GM23338 (cell line): ENCODE results near the gene PCOLCE2.

Experiments used
- CREB1 ChIP-seq: fragments of 250-450 bp; sonication (Bioruptor Pico); IDR thresholded peaks from 2 replicates; pipeline ENCODE4 v1.5.0; 2020; ENCODE audit warnings: low read depth, mild to moderate bottlenecking, moderate library complexity
- CTCF ChIP-seq, 2 experiments: fragments of 200-600 bp in 1 of 2; sonication (generic) in 1 of 2; conservative IDR thresholded peaks; 2 replicates each; pipeline versions ENCODE4 v1.5.1 to v1.6.1; 2016 to 2017; ENCODE audit warnings: antibody characterized with exemption in 2 of 2, low read depth in 2 of 2, mild to moderate bottlenecking in 2 of 2, moderate library complexity in 1 of 2
- ETS1 ChIP-seq: IDR thresholded peaks from 2 replicates; pipeline ENCODE4 v1.6.1; 2016; ENCODE audit warnings: antibody characterized with exemption
- EZH2 ChIP-seq: fragments of 200-600 bp; sonication (generic); IDR thresholded peaks from one replicate; pipeline ENCODE4 v1.8.0; 2017; ENCODE audit warnings: antibody characterized with exemption, mild to moderate bottlenecking, low read depth; ENCODE audit not compliant: unreplicated experiment
- EZH2phosphoT487 ChIP-seq: fragments of 200-600 bp; sonication (generic); IDR thresholded peaks from one replicate; pipeline ENCODE4 v1.8.1; 2018; ENCODE audit warnings: antibody characterized with exemption; ENCODE audit not compliant: unreplicated experiment
- JUNB ChIP-seq: IDR thresholded peaks from one replicate; pipeline ENCODE4 v1.6.1; 2016; ENCODE audit warnings: antibody characterized with exemption; ENCODE audit not compliant: unreplicated experiment
- NANOG ChIP-seq: IDR thresholded peaks from 2 replicates; pipeline ENCODE4 v1.6.1; 2016; ENCODE audit warnings: antibody characterized with exemption, borderline replicate concordance
- POLR2AphosphoS5 ChIP-seq: IDR thresholded peaks from 2 replicates; pipeline ENCODE4 v1.6.1; 2016; ENCODE audit warnings: antibody characterized with exemption, low read depth
- REST ChIP-seq: IDR thresholded peaks from one replicate; pipeline ENCODE4 v1.6.1; 2018; ENCODE audit warnings: antibody characterized with exemption; ENCODE audit not compliant: unreplicated experiment
- STAT1 ChIP-seq: IDR thresholded peaks from one replicate; pipeline ENCODE4 v1.6.1; 2016; ENCODE audit warnings: antibody characterized with exemption; ENCODE audit not compliant: unreplicated experiment
- ZNF114 ChIP-seq: fragments of 250-450 bp; sonication (Bioruptor Pico); IDR thresholded peaks from 2 replicates; pipeline ENCODE4 v1.5.0; 2020; ENCODE audit warnings: mild to moderate bottlenecking, moderate library complexity
- ZNF331 ChIP-seq: fragments of 250-450 bp; sonication (Bioruptor Pico); IDR thresholded peaks from 2 replicates; pipeline ENCODE4 v1.5.0; 2020; ENCODE audit warnings: low read depth, mild to moderate bottlenecking, moderate library complexity
- TF ChIP-seq, protein P1 (sequence below): fragments of 250-450 bp; sonication (Bioruptor Pico); IDR thresholded peaks from 2 replicates; pipeline ENCODE4 v1.5.0; 2020; ENCODE audit warnings: mild to moderate bottlenecking, moderate library complexity

GRCh38 chr3:142844339-142844977 is 44.4 kb downstream of the PCOLCE2 start:
- TF ChIP-seq CTCF (conservative IDR thresholded peaks at IDR 0.05; ENCODE audit: low read depth in 2 of 2): peak; percentile 69 to 72
- no peak for TF ChIP-seq EZH2
- no peak for TF ChIP-seq REST
- TF ChIP-seq POLR2AphosphoS5: no peak
- no peak for TF ChIP-seq CREB1 (CRISPR knock-in tag)
- TF ChIP-seq EZH2phosphoT487: no peak
- TF ChIP-seq ZNF331 (CRISPR knock-in tag): no peak
- no peak for TF ChIP-seq JUNB
- no peak for TF ChIP-seq ZNF114 (CRISPR knock-in tag)
- TF ChIP-seq NANOG: no peak
- no peak for TF ChIP-seq ETS1
- TF ChIP-seq STAT1: no peak
- TF ChIP-seq, protein P1, sequence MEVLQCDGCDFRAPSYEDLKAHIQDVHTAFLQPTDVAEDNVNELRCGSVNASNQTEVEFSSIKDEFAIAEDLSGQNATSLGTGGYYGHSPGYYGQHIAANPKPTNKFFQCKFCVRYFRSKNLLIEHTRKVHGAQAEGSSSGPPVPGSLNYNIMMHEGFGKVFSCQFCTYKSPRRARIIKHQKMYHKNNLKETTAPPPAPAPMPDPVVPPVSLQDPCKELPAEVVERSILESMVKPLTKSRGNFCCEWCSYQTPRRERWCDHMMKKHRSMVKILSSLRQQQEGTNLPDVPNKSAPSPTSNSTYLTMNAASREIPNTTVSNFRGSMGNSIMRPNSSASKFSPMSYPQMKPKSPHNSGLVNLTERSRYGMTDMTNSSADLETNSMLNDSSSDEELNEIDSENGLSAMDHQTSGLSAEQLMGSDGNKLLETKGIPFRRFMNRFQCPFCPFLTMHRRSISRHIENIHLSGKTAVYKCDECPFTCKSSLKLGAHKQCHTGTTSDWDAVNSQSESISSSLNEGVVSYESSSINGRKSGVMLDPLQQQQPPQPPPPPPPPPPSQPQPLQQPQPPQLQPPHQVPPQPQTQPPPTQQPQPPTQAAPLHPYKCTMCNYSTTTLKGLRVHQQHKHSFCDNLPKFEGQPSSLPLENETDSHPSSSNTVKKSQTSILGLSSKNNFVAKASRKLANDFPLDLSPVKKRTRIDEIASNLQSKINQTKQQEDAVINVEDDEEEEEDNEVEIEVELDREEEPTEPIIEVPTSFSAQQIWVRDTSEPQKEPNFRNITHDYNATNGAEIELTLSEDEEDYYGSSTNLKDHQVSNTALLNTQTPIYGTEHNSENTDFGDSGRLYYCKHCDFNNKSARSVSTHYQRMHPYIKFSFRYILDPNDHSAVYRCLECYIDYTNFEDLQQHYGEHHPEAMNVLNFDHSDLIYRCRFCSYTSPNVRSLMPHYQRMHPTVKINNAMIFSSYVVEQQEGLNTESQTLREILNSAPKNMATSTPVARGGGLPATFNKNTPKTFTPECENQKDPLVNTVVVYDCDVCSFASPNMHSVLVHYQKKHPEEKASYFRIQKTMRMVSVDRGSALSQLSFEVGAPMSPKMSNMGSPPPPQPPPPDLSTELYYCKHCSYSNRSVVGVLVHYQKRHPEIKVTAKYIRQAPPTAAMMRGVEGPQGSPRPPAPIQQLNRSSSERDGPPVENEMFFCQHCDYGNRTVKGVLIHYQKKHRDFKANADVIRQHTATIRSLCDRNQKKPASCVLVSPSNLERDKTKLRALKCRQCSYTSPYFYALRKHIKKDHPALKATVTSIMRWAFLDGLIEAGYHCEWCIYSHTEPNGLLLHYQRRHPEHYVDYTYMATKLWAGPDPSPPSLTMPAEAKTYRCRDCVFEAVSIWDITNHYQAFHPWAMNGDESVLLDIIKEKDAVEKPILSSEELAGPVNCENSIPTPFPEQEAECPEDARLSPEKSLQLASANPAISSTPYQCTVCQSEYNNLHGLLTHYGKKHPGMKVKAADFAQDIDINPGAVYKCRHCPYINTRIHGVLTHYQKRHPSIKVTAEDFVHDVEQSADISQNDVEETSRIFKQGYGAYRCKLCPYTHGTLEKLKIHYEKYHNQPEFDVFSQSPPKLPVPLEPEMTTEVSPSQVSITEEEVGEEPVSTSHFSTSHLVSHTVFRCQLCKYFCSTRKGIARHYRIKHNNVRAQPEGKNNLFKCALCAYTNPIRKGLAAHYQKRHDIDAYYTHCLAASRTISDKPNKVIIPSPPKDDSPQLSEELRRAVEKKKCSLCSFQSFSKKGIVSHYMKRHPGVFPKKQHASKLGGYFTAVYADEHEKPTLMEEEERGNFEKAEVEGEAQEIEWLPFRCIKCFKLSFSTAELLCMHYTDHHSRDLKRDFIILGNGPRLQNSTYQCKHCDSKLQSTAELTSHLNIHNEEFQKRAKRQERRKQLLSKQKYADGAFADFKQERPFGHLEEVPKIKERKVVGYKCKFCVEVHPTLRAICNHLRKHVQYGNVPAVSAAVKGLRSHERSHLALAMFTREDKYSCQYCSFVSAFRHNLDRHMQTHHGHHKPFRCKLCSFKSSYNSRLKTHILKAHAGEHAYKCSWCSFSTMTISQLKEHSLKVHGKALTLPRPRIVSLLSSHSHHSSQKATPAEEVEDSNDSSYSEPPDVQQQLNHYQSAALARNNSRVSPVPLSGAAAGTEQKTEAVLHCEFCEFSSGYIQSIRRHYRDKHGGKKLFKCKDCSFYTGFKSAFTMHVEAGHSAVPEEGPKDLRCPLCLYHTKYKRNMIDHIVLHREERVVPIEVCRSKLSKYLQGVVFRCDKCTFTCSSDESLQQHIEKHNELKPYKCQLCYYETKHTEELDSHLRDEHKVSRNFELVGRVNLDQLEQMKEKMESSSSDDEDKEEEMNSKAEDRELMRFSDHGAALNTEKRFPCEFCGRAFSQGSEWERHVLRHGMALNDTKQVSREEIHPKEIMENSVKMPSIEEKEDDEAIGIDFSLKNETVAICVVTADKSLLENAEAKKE (CRISPR knock-in tag): no peak
